NT2/D1 (cell line): Measurements from ENCODE around the gene SFXN2.

Source experiments
- DNase-seq: peaks from one replicate; pipeline ENCODE4 v3.0.0-alpha.2; 2011; ENCODE audit warnings: low read depth, low spot score
- H3K27me3 ChIP-seq: 2 replicates; pipeline ENCODE4 v1.6.0; 2011; ENCODE audit warnings: mild to moderate bottlenecking; ENCODE audit not compliant: insufficient read length, insufficient read depth
- H3K36me3 ChIP-seq: 2 replicates; pipeline ENCODE4 v1.6.1; 2011; ENCODE audit warnings: mild to moderate bottlenecking, low read length, mixed read lengths; ENCODE audit not compliant: insufficient read depth, insufficient read length
- H3K4me1 ChIP-seq: 2 replicates; pipeline ENCODE4 v1.5.1; 2011; ENCODE audit not compliant: insufficient read depth, insufficient read length
- H3K4me3 ChIP-seq: 2 replicates; pipeline ENCODE4 v1.5.1; 2011; ENCODE audit warnings: low read depth; ENCODE audit not compliant: insufficient read length
- H3K9ac ChIP-seq: 2 replicates; pipeline ENCODE4 v1.6.0; 2011; ENCODE audit warnings: low read depth; ENCODE audit not compliant: insufficient read length
- H3K9me3 ChIP-seq: 2 replicates; pipeline ENCODE4 v1.5.1; 2011; ENCODE audit warnings: mild to moderate bottlenecking, low read length; ENCODE audit not compliant: insufficient read depth
- SUZ12 ChIP-seq: IDR thresholded peaks from 2 replicates; pipeline ENCODE4 v1.6.1; 2011; ENCODE audit not compliant: insufficient read length, insufficient read depth; ENCODE audit errors: extremely low read depth
- YY1 ChIP-seq: IDR thresholded peaks from 2 replicates; pipeline ENCODE4 v1.6.1; 2011; ENCODE audit not compliant: insufficient read length, insufficient read depth
- ZNF274 ChIP-seq: IDR thresholded peaks from 2 replicates; pipeline ENCODE4 v1.6.1; 2011; ENCODE audit warnings: mild to moderate bottlenecking, low read depth, low read length

SFXN2 gene

DNA sequence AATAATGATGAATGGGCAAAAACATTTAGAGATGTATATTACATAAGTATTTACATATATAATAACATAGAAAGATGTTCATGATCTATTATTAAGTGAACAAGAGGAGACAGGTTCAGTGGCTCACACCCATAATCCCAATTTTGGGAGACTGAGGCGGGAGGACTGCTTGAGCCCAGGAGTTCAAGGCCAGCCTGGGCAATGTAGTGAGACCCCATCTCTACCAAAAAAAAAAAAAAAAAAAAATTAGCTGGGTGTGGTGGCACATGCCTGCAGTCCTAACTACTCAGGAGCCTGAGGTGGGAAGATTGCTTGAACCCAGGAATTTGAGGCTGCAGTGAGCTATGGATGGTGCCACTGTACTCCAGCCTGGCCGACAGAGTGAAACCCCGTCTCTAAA, 12.6 kb upstream of the SFXN2 start:
- Histone ChIP-seq H3K4me3 (no peak overlapping the region), H3K27me3 (no peaks in the 10 kb centered on the region), H3K9ac (no peak overlapping the region), H3K36me3 (peaks cover 15% of the 10 kb centered on the region), H3K4me1 (no peaks in the 10 kb centered on the region), H3K9me3 (no peaks in the 10 kb centered on the region)
- DNase-seq: no peak
- TF ChIP-seq SUZ12 (no peak), ZNF274 (no peak), YY1 (no peak)

DNA sequence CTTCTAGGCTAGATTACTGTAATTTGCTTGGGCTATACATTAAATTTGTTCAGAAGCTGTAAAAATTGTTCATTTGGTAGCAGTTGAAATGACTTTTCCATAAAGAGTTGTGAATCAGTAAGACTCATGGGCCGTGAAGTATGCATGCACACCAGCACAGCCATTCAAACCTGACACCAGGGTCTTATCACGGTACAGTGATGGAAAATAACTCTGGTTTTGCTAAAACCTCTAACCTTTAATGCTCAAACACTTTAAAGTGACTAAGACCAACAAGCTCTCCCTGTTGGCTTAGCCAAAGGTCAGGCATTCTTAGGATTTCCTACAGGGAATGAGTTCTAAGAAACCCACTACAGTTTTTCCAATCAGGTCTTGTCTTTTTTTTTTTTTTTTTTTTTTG, 11.7 kb upstream of the SFXN2 start:
- Histone ChIP-seq H3K9me3 (no peaks in the 10 kb centered on the region), H3K9ac (no peak overlapping the region), H3K4me3 (no peak overlapping the region), H3K36me3 (peaks cover 10% of the 10 kb centered on the region), H3K27me3 (no peaks in the 10 kb centered on the region), H3K4me1 (no peaks in the 10 kb centered on the region)
- TF ChIP-seq SUZ12: no peak
- TF ChIP-seq YY1: no peak
- TF ChIP-seq ZNF274: no peak
- DNase-seq: no peak

DNA sequence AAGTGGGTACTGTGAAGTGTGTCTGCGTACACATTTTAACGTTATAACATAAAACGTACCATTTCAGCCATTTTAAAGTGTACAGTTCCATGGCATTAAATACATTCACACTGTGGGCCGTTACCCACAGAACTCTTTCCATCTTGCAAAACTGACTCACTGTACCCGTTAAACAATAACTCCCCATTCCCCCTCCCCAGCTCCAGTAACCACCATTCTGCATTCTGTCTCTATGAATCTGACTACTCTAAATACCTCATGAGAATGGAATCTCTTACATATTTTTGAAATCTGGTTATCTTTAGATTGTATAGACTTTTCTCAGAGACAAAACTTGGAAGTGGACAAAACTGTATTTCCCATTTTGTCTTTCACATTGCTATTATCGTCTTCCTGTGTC, 9.5 kb upstream of the SFXN2 start:
- DNase-seq: no peak

DNA sequence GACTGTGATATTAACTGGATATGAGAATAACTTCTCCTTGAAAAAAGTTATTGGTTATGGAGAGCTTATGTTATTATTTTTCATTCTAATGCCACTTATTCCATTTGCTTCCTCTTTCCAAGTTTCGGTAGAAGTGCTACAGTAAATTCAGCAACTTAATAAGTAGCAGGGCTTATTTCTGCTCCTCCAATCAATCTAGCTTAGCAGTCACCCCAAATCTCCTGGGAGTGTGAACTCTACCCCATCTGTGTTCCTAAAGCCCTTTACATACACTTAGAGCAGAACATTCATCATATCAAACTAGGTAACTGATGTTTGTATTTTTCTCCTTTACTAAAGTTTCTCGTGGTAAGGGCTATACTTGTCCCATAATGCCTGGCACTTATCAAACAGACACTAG, 8.9 kb upstream of the SFXN2 start:
- H3K4me3 ChIP-seq: no peak overlapping the region
- no peaks in the 10 kb centered on the region for H3K27me3 ChIP-seq
- TF ChIP-seq ZNF274 (no peak), SUZ12 (no peak), YY1 (no peak)
- H3K9ac ChIP-seq: no peak overlapping the region
- DNase-seq: no peak
- no peaks in the 10 kb centered on the region for H3K36me3 ChIP-seq
- no peaks in the 10 kb centered on the region for H3K4me1 ChIP-seq
- H3K9me3 ChIP-seq: no peaks in the 10 kb centered on the region

More for the DNA sequence above, 9.5 kb upstream of the SFXN2 start:
- Histone ChIP-seq H3K9me3 (no peaks in the 10 kb centered on the region), H3K4me3 (no peak overlapping the region), H3K27me3 (no peaks in the 10 kb centered on the region), H3K9ac (no peak overlapping the region), H3K4me1 (no peaks in the 10 kb centered on the region), H3K36me3 (no peaks in the 10 kb centered on the region)
- TF ChIP-seq SUZ12 (no peak), ZNF274 (no peak), YY1 (no peak)

DNA sequence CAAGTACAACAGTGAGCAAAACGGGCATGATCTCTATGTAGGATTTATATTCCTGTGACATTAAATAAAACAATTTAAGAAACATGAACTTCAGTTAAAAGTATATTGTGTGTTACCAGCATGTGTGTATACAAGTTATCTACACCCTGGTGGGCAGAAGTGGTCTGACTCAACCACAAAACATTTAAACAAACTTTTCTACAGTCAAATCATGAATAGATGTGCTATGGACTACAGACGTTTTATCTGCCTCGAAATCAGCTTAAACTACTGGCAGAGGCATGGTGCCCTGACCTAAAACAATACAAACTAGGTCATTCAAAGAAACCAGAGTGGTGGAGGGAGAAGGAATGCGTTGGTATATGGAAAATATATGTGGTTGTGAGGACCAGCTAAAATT, 3.8 kb upstream of the SFXN2 start:
- no peak for TF ChIP-seq ZNF274
- TF ChIP-seq YY1: no peak
- no peak for TF ChIP-seq SUZ12
- H3K9ac ChIP-seq: no peak overlapping the region
- no peak for DNase-seq

DNA sequence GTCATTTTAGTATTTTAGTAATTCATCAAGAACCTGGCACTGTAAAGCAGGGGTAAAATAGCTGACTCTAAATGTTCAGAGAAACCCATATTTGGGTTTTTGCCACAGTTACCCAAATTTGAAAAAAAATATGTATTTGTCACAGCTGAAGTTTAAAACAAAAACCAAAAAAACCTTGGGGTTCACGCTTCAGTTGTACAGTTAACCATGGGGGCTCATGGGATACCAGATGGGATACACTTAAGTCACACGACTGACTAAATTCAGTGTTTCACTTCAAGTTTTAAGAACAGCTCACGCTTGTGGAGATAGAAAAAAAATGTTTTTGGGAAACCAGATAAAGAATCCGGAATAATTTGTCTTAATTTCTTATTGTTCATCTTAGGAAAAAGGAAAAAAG, 2.3 kb upstream of the SFXN2 start:
- H3K9ac ChIP-seq: no peak overlapping the region
- TF ChIP-seq YY1: no peak
- no peak for TF ChIP-seq ZNF274
- TF ChIP-seq SUZ12: no peak
- no peaks in the 10 kb centered on the region for H3K4me1 ChIP-seq

More for the DNA sequence above, 3.8 kb upstream of the SFXN2 start:
- no peaks in the 10 kb centered on the region for H3K36me3 ChIP-seq
- H3K9me3 ChIP-seq: no peaks in the 10 kb centered on the region
- no peaks in the 10 kb centered on the region for H3K27me3 ChIP-seq
- no peak overlapping the region for H3K4me3 ChIP-seq
- no peaks in the 10 kb centered on the region for H3K4me1 ChIP-seq

DNA sequence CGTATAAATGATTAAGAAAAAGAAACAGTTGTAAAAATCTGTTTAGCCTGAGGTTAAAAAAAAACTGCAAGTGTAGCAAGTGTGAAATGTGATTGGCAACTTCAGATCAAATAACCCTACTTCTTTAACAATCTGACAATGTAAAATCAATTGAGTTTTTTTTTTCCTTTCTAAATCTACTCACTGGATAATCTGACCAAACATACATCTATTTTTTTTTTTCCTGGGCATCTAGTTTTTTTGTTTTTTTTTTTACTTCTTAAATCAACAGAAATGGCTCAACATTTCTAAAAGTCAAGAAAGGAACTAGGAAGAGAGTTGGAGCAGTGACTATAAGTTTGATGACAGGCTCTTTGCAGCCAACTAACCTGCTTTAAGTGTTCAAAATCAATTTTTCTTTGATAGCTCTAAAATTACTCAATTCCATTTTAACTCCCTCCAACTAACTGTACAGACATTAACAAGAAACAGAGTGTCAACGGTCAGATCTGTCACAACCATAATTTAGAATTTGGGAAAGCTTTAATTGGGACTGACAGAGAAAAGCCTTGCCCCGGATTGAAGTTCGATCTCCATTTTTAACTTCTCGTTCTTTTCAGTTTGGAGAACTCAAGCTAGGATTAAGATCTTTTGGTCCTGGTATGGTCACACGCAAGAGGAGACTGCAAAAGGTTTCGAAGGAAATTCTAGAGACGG, 1.4 kb upstream of the SFXN2 start:
- peaks cover 4% of the 10 kb centered on the region for H3K4me1 ChIP-seq
- H3K9ac ChIP-seq: peak overlapping the region; percentile 80
- no peak for TF ChIP-seq ZNF274
- TF ChIP-seq SUZ12: no peak
- TF ChIP-seq YY1: no peak
- no peak for DNase-seq
- H3K36me3 ChIP-seq: peaks cover 15% of the 10 kb centered on the region
- no peaks in the 10 kb centered on the region for H3K9me3 ChIP-seq
- H3K4me3 ChIP-seq: peak overlapping the region; percentile 86
- no peaks in the 10 kb centered on the region for H3K27me3 ChIP-seq

More for the DNA sequence above, 2.3 kb upstream of the SFXN2 start:
- no peak for DNase-seq
- Histone ChIP-seq H3K4me3 (no peak overlapping the region), H3K36me3 (peaks cover 7% of the 10 kb centered on the region), H3K27me3 (no peaks in the 10 kb centered on the region), H3K9me3 (no peaks in the 10 kb centered on the region)
